22Rv1 (cell line): Measurements from ENCODE around the gene FAM200A.

ENCODE experiments used
- ZFX ChIP-seq: fragments of 450-650 bp; IDR thresholded peaks from 2 replicates; pipeline ENCODE4 v1.6.1; 2017; ENCODE audit warnings: antibody characterized with exemption, borderline replicate concordance
- TF ChIP-seq, protein P1 (sequence below): fragments of 450-650 bp; IDR thresholded peaks from 2 replicates; pipeline ENCODE4 v1.5.1; 2017; ENCODE audit warnings: mild to moderate bottlenecking

DNA sequence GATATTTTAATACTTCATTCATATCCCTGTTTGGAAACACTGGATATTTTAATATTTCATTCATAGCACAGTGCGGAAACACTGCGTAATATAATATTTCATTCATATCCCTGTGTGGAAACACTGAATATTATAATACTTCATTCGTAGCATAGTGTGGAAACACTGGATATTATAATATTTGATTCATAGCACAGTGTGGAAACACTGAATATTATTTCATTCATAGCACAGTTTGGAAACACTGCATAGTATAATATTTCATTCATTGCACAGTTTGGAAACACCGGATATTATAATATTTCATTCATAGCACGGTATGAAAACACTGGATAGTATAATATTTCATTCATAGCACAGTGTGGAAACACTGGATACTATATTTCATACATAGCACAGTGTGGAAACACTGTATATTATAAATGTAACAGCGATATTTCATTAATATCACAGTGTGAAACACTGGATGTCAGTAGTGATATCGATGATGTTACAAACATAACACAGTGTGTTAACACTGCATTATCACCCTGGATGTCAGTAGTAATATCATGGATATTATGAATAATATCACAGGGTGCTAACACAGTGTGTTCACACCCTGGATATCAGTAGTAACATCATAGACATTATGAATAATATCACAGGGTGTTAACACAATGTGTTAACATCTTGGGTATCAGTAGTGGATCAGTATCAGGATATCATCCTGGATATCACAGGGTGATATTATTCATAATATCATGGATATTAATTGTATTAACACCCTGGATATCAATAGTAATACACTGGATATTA is 43.2 kb upstream of the FAM200A start:
- no peak for TF ChIP-seq ZFX
- TF ChIP-seq, protein P1, sequence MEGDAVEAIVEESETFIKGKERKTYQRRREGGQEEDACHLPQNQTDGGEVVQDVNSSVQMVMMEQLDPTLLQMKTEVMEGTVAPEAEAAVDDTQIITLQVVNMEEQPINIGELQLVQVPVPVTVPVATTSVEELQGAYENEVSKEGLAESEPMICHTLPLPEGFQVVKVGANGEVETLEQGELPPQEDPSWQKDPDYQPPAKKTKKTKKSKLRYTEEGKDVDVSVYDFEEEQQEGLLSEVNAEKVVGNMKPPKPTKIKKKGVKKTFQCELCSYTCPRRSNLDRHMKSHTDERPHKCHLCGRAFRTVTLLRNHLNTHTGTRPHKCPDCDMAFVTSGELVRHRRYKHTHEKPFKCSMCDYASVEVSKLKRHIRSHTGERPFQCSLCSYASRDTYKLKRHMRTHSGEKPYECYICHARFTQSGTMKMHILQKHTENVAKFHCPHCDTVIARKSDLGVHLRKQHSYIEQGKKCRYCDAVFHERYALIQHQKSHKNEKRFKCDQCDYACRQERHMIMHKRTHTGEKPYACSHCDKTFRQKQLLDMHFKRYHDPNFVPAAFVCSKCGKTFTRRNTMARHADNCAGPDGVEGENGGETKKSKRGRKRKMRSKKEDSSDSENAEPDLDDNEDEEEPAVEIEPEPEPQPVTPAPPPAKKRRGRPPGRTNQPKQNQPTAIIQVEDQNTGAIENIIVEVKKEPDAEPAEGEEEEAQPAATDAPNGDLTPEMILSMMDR: no peak
